Vagina (tissue), 2 donors: ENCODE measurements around the gene SNRPN.

Experiments used
- POLR2AphosphoS5 ChIP-seq, 2 donors: sonication (generic); formaldehyde crosslinking; IDR thresholded peaks; one replicate each; pipeline ENCODE4 v1.9.0; 2017; ENCODE audit warnings: antibody characterized with exemption in 2 of 2, mild to moderate bottlenecking in 2 of 2, low read depth in 1 of 2; ENCODE audit not compliant: insufficient read depth in 1 of 2
- TF ChIP-seq, protein P1 (sequence below), 3 experiments: fragments of 450-650 bp in 2 of 3; fragments of 200-600 bp in 1 of 3; sonication (generic) in 1 of 3; IDR thresholded peaks; one replicate each; pipeline ENCODE4 v1.5.1; 2017 to 2019; ENCODE audit warnings: antibody characterized with exemption in 3 of 3, mild to moderate bottlenecking in 2 of 3, moderate library complexity in 2 of 3

DNA sequence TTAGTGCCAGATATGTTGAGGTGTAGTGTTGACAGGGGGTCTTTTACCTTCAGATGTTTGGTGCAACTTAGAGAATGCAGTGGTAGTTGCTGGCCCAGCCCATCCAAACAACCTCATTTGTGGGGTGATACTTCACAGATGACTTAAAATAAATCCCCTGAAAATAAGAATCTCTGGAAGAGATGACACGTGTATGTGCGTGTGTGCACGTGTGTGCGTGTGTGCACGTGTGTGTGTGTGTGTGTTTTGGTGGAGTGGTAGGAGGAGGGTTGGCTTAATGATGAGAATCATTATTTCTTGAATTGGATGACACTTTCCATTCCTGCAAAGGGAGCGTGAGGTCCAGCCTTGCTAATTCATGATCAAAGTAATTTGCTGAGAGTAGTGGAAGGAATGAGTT lies 31.9 kb downstream of the SNRPN start:
- TF ChIP-seq, protein P1, sequence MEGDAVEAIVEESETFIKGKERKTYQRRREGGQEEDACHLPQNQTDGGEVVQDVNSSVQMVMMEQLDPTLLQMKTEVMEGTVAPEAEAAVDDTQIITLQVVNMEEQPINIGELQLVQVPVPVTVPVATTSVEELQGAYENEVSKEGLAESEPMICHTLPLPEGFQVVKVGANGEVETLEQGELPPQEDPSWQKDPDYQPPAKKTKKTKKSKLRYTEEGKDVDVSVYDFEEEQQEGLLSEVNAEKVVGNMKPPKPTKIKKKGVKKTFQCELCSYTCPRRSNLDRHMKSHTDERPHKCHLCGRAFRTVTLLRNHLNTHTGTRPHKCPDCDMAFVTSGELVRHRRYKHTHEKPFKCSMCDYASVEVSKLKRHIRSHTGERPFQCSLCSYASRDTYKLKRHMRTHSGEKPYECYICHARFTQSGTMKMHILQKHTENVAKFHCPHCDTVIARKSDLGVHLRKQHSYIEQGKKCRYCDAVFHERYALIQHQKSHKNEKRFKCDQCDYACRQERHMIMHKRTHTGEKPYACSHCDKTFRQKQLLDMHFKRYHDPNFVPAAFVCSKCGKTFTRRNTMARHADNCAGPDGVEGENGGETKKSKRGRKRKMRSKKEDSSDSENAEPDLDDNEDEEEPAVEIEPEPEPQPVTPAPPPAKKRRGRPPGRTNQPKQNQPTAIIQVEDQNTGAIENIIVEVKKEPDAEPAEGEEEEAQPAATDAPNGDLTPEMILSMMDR (IDR thresholded peaks at IDR 0.05) = no peak
- TF ChIP-seq POLR2AphosphoS5 (IDR thresholded peaks at IDR 0.05; ENCODE audit: insufficient read depth in 1 of 2, low read depth in 1 of 2) = no peak
